ENCODE measurements around the gene ELAPOR2.
"Not testable (repeated sequence)": the region's sequence is repeated elsewhere in the genome, so short reads cannot be mapped to it uniquely, and the experiment has no call there.

The ELAPOR2 gene, protein sequence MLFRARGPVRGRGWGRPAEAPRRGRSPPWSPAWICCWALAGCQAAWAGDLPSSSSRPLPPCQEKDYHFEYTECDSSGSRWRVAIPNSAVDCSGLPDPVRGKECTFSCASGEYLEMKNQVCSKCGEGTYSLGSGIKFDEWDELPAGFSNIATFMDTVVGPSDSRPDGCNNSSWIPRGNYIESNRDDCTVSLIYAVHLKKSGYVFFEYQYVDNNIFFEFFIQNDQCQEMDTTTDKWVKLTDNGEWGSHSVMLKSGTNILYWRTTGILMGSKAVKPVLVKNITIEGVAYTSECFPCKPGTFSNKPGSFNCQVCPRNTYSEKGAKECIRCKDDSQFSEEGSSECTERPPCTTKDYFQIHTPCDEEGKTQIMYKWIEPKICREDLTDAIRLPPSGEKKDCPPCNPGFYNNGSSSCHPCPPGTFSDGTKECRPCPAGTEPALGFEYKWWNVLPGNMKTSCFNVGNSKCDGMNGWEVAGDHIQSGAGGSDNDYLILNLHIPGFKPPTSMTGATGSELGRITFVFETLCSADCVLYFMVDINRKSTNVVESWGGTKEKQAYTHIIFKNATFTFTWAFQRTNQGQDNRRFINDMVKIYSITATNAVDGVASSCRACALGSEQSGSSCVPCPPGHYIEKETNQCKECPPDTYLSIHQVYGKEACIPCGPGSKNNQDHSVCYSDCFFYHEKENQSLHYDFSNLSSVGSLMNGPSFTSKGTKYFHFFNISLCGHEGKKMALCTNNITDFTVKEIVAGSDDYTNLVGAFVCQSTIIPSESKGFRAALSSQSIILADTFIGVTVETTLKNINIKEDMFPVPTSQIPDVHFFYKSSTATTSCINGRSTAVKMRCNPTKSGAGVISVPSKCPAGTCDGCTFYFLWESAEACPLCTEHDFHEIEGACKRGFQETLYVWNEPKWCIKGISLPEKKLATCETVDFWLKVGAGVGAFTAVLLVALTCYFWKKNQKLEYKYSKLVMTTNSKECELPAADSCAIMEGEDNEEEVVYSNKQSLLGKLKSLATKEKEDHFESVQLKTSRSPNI

DNA sequence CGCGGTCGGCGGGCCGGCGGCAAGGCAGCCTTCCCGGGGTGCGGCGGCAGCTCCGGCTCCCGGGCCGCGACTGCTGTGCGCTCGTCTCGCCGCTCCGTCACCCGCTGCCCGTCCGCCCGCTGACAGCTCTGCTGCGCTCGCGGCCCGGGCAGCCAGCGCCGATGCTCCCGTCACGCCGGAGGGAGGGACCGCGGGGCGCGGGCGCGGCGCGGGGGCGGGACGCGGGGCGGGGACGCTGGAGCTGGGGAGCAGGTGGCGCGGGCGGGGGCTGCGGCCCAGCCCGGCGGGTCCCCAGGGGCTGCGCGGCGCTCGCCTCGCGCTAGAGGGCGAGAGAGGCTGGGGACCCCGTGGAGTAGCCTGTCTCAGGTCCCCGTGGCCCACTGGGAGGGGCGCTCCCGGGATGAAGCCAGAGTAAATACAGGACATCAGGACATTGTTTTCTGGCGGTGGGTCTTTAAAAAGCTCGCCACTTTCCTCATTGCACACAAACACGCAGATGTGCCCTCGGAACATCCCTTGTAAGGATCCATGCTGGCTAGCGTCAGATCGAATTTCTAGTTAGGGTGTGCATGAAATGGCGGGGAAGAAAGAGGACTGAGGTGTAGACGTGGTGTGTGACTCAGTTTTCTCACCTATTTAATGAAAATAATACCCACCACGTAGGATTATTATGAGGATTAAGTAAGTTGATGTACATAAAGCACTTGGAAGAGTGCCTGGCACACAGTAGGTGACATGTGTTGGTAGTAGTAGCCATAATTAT, at the start of gene ELAPOR2:
ELAPOR2 (minus strand) TSS at position 130 of the 763 bp plus-strand sequence. CDS start 141 bp downstream, outside the sequence.
- DNase-seq = peak; percentile 79 to 81

DNA sequence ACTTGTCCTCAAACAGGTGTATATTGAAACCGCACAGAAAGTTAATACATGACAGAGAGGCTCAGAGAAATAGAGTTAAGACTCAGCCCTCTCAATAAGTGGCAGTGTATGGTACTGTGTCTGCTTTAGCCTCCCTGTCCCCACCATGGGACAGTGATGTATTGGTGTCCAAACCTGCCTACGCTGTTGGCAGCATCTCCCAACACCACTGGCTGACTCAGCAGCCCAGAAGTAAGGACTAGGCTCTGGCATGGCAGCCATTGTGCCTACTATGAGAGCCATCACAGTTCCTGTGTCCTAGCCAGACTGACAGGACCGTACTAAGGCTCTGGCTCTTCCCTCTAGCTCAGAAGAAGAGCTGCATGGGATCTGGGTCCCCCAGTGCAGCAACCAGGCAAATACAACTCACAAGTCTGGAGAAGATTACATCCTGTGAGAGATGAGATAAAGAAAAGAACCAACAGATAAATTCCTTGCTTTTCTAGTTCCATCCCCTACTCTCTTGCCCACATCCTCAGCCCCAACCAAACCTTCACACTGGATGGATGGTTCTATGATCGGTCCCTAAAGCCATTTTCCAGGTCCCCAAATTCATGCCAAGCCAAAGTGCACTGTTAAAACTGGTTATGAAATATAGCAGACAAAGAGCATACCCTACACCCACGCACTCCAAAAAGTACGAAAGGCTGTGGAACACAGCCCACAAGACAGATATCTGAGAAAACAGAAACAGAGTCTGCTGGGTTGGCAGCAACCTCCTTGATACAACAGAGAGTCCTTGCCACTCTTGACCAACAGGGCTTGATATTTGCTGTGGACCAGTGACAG, 48.7 kb upstream of the ELAPOR2 start:
- DNase-seq = no peak

DNA sequence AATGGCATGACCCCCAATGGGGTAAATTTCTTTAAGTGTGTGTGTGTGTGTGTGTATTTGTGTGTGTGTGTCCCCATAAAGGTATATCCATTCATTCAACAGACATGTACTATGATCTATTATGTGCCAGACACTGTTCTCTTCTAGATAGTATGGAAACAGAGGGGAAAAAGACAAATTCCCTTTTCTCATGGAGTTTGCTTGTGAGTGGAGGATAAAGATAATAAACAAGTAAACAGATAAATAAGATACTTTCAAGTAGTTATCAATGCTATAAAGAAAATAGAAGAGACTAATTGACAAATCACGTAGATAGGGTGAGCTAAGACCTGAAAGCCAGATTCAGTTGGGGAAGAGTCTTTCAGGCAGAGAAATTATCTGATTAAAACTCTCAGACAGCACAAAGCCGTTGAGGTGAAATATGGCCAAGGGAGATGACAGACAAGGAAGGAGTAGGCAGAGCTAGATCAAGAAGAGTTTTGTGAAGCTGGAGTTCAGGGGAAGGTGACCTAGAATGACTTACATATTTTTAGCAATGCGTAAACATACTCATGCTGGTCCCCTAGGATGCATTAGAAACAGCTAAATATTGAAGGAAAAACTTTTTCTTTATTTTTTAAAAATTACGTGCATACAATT, 47.6 kb upstream of the ELAPOR2 start:
- no peak for DNase-seq

DNA sequence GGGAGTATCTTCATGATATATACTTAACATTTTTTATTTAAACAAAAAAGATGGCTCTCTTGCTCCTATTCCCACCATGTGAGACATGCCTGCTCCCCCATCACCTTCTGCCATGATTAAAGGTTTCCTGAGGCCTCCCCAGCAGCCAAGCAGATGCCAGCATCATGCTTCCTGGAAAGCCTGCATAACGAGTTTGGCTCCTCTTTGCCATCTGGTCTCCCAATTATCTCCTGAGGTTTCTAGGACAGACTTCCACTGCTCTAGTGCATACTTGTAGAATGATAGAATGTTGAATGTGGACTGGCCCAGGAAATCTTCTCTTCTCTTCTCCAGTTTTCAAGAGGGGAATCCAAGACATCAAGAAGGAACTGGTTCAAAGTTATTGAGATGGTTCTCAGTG, 45.9 kb upstream of the ELAPOR2 start:
- no peak for DNase-seq

DNA sequence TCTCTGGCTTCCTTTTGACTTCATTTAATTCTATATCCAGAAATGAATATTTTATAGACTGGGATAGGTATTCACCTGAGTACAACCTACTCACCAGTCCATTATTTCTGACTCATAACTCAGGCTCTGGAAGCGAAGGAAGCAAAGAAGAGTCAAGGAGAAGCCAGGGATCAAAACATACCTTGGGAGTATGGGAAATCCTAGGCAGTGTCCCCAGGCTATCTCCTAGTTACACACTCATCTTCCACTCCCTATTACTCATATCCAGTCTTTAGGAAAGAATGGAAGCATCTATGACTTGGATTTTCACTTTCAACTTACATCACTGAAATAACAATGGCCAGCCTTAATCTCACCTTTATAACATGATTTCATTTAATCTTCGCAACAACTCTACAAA, 40.9 kb upstream of the ELAPOR2 start:
- no peak for DNase-seq

DNA sequence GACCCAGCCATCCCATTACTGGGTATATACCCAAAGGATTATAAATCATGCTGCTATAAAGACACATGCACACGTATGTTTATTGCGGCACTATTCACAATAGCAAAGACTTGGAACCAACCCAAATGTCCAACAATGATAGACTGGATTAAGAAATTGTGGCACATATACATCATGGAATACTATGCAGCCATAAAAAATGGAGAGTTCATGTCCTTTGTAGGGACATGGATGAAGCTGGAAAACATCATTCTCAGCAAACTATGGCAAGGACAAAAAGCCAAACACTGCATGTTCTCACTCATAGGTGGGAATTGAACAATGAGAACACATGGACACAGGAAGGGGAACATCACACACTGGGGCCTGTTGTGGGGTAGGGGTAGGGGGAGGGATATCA, 37.9 kb upstream of the ELAPOR2 start:
- not testable (repeated sequence) for DNase-seq

DNA sequence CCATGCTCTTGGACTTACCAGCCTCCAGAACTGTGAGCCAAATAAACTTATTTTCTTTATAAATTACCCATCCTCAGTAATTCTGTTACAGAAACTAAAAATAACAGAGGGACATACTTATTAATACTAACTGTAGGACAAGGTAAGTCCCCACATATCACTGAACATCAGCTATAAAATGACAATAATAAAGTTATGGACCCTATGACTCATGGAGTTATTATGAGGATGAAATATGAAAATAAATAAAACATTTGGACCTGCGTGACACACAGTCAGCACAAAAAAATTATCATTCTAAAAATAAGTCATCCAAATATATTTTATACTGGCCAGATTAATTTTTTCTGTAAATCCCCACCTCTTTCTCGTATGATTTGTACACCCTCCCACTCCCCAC, 34.9 kb upstream of the ELAPOR2 start:
- no peak for DNase-seq

DNA sequence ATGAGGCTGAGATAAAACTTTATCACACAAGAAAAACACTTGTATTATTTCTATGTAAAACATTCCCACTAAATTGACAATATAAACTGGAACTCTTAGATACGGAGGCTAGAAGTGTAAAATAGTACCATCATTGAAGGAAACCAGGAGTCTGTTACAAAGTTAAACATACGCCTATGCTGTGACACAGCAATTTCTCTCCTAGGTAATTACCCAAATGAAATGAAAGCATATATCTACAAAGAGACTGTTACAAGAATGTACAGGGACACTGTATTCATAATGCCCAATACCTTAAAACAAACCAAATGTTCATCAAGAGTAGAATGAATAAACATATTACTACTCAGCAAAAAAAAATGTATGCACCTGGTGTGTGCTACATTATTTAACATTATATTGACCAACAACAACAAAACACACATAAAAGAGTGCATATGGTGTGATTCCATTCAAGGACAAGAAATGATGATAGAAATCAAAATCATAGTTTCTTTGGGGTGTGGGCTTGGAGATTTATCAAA, 33.2 kb upstream of the ELAPOR2 start:
- no peak for DNase-seq

DNA sequence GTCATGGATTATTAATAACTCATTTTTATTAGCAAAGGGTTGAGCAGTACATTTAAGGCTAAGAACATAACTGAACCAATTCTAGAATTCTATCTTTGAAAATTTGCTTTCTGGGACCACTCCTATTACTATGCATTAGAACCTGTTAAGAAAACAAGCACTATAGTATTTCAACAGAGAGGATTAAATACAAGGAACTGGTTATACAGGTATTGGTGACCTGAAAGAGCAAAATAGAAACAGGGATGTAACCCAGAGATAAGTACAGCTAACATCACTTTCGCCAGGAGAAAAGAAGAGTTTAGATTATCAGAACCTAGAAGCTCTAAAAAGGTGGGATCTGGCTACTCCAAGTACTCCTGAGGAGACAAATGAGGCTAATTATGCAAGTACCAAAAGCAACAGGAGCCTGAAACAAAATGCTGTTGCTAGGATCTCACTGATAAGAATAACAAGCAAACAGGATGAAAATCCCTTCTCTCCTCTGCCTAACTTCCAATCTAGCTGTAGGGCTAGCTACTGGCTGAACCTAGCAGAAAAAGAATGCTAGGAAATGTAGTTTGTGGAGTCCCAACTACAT, 32.1 kb upstream of the ELAPOR2 start:
- no peak for DNase-seq

DNA sequence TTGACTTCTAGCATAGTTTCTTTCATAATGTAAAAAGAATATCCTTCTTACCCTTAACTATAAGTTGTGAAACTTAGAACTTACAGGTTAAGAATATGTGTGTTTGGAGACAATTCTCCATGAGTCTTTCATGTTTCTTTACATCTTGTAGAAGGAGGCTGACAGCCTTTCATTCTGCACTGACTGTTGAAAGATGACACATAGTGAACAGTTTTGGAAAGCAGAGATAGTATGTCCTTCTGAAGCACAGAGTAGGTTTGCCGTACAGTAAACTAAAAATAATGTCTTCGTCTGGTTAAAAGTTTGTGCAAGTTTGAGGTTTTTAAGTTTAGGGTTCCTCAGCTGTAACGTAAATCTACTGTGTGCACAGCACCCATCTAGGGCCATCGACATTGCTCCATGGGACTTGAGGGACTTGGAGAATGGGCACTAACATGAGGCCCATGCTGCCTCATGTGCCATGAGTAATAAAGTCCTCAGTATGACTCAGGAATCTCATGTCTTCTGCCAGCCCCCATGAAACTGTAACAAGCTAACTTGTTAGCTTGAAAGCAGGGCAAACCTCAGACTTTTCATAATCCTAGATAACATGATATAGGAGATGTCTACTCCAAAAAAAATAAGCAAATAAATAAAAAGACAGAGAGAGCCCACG, 24.5 kb upstream of the ELAPOR2 start:
- DNase-seq = peak in 1 of 2 experiments; percentile 4

DNA sequence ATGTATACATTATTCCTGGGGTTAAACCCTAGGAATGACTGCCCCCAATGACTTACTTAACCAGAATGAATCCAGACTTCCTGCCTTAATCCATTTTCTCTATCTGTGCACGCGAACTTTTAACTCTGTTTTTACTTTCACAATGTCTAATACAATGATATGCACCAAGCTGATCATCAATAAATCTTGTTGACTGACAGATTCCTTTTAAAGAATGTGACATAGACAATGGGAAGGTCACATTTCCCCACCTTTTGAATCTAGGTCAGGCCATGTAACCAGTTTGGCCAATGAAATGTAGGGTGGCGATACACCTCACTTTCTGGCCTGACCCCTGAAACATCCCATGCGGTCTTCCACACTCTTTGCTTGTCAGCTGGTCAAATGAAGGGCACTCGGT, 23.2 kb upstream of the ELAPOR2 start:
- DNase-seq = no peak

DNA sequence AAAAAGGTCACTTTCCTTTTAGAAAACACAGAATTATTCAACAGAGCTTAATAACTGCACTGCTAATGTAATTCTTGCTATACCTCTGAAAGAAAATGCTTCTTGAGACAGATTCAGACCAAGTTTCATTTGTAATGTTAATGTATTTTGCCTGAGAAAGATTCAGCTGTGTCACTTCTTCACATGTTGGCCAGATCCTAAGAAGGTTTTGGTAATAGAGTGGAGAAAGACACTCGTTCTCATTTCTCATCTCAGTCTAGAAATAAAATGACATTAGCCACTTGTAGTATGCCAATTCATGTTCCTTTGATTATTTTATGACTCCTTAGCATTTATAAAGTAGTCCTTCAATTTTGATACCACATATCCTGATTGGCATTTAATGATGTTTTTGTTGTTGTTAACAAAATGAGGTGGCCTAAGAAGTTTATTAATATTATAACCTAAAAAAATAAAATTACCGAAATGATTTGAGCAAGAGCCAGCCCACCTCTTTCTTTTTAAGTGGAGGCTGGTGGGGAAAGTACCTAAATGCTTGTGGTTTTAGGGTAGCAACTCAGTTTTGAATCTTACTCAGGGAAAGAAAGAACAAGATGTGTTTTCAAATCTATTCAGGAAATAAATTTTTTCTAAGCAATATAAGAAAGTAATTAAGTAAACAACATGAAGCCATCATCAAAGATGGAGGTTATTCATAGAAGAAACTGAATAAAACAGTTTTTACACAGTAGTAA, 16.4 kb upstream of the ELAPOR2 start:
- DNase-seq = no peak

DNA sequence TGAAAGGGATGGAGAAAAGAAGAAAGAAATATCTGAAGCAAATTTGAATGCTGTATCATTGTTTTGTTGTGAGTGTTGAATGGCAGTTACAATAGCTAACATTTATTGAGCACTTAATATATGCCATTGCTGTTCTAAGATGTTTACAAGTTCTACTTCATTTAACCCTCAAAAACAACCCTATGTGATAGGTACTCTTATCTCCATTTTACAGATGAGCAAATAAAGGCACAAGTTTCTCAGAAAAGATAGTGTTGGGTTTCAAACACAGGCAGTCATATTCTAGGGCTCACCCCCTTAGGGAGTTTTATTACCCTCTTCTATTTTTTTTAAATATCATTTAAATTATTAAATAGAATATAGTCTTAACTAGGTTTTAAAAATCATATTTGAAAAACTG, 8.3 kb upstream of the ELAPOR2 start:
- DNase-seq = no peak

DNA sequence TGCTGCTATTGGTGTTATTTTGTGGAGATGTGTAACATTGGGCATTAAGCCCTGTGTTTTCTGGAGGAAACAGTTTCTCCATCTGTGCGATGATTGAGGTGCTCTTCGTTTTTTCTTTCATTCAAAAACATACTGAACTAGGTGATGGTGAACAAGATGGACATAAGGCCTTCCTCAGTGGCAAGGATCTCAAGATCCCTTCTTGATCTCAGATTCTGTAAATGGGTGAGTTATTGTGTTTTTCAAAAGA, 759 bp upstream of the ELAPOR2 start:
- no peak for DNase-seq

DNA sequence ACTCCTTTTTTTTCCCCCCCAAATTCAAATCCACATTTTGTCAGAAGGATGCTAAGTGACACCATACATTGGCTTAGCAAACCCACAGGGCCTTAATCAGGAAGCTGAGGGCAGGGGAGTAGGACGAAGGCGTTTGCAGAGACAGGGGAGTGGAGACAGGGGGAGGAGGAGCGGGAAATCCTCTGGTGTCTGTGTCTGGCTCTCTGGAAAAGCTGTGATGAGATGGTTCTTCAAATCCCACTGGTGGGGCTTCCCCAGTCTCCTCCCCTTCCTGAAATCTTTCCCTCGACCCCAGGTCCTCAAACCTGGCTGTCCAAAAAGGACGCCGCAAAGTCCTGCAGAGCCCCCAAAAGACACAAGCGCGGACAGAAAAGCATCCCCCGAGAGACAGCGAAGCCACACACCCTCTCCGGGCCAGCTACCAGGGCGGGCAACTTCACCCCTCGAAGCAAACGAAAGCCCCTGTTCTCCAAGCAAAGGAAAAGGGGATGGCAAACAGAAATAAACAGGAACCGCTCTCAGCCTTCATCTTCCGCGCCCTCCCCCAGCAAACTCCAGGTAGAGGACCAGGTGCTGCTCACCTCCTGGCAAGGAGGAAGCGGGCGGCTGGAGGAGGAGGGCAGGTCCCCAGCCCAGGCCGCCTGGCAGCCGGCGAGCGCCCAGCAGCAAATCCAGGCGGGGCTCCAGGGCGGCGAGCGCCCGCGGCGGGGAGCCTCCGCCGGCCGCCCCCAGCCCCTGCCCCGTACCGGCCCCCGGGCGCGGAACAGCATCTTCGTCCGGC, 520 bp downstream of the ELAPOR2 start:
- peak; percentile 16 to 25 for DNase-seq

DNA sequence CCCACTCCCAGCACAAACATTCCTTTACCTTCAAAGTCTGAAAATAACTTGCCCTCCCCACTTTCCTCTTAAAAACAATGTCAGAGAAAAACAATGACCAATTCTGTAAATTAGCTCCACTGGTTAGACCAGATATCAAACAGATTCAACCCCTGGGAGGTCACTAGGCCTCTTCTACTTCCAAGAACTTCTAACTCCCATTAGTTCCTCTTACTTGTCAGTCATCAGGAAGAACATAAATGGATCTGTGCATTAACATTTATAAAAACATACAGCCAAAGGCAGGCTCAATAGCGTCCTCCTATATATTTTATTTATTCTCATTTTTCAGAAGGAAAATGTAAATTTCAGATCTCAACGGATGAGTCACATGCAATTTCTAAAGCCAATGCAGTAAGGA, 2.2 kb downstream of the ELAPOR2 start:
- no peak for DNase-seq

DNA sequence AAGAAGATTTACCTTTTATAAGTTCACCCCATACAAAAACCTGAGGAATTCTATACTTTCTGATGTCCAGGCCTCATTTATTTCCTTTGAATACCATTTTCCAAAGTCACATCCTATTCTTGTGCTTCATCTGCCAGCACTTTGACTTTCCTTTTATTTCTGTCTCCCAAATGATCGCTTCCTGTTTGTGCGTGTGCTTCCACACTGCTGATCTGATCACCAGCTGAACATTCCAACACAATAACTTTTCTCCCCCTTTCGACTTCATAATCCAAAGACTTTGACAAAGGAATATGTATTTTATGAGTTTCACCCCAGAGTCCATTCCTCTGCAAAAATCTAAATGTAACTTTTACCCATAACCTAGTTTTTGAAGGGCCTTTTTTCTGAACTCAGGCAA, 3.1 kb downstream of the ELAPOR2 start:
- DNase-seq = no peak

DNA sequence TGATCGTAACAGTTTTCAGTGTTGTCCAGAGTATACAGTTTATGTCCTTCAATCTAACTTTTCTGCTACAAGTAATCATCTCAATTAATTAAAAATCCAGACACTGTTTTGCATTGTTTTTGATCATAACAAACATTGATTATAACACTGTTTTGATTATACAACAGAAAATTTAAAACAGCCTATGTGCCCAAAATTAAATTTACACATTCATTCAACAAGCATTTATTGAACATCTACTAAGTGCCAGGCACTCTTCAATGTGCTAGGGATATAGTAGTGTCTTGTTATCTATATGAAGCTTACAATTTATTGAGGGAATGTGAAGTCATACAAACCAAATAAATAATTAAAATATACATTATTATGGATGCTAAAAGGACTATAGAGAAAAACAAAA, 10.6 kb downstream of the ELAPOR2 start:
- no peak for DNase-seq

DNA sequence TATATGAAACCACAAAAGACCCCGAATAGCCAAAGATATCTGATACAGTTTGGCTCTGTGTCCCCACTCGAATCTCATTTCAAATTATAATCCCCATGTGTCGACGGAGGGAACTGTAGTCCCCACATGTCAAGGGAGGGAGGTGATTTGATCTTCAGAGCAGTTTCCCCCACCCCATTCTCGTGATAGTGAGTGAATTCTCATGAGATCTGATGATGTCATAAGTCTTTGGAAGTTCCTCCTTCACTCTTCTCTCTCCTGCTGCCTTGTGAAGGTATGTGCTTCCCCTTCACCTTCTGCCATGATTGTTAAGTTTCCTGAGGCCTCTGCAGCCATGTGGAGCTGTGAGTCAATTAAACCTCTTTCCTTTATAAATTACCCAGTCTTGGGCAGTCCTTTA, 13.0 kb downstream of the ELAPOR2 start:
- no peak for DNase-seq

Measured in activated CD4-positive, alpha-beta T cell treated with anti-CD3 and anti-CD28 coated beads, Interleukin-2, amount 50 U/mL, for 48 hours (primary cell).